Measurements from ENCODE around the gene PYGM.

DNA sequence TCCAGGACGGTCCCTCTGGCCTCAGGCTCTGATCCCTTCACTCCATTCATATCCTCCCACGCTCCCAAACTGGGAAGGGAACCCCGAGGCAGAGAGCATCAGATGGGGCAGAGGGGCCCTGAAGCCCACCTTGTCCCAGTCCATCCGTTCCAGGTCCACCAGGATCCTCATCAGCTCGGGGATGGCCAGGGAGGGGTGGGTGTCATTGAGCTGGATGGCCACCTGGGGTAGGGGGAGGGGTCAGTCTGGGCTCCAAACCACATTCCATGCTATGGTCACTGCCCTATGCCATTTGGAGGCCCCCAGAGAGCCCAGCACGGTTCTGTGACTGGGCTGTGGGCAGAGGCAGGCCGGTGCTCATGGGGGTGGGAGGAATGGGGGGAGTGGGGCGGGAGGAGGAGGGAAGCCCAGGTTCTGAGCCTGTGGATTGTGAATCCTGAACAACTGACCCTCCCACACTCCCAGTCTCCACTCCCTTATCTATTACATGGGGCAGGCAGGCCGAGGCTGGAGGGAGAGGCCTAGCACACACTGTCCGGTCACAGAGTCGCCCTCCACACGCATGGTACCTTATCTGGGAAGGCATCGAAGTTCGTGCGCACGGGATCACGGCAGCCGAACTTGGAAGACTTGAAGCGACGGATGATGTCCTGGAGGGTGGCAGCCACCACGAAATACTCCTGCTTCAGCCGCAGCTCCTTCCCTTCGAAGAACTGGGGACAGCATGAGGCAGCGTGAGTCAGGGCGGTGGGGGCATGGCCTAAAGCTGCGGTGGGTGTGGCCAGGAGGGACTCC, 5.5 kb downstream of the PYGM start:
- TF ChIP-seq, protein P1, sequence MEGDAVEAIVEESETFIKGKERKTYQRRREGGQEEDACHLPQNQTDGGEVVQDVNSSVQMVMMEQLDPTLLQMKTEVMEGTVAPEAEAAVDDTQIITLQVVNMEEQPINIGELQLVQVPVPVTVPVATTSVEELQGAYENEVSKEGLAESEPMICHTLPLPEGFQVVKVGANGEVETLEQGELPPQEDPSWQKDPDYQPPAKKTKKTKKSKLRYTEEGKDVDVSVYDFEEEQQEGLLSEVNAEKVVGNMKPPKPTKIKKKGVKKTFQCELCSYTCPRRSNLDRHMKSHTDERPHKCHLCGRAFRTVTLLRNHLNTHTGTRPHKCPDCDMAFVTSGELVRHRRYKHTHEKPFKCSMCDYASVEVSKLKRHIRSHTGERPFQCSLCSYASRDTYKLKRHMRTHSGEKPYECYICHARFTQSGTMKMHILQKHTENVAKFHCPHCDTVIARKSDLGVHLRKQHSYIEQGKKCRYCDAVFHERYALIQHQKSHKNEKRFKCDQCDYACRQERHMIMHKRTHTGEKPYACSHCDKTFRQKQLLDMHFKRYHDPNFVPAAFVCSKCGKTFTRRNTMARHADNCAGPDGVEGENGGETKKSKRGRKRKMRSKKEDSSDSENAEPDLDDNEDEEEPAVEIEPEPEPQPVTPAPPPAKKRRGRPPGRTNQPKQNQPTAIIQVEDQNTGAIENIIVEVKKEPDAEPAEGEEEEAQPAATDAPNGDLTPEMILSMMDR (IDR thresholded peaks at IDR 0.05), result no peak
- no peak for TF ChIP-seq POLR2A (IDR thresholded peaks at IDR 0.05)
